IPS DF 19.7 (cell line): ENCODE results near the gene LRRD1.
A peak's percentile ranks its signal among the peaks of the same experiment; 100 is the strongest.
"Not testable (repeated sequence)": the region's sequence is repeated elsewhere in the genome, so short reads cannot be mapped to it uniquely, and the experiment has no call there.

ENCODE experiments used
- DNase-seq: peaks from one replicate; pipeline ENCODE4 v3.0.0-alpha.2; 2013; ENCODE audit warnings: low read depth, low spot score

The LRRD1 gene

DNA sequence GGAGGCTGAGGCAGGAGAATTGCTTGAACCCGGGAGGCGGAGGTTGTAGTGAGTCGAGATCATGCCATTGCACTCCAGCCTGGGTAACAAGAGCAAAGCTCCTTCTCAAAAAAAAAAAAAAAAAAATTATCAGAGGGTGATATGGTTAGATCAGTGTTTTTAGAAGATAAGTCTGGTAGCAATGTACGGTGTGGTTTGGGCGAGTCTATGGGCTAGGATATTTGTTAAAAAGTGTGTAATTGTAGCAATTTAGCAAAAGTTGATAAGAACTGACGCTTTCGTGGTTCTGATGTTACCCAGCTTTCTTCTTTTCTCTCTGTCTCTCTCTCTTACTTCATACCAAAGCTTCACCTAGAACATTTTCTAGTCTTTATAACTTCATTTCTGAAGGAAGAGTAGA, 37.8 kb downstream of the LRRD1 start:
- no peak for DNase-seq

DNA sequence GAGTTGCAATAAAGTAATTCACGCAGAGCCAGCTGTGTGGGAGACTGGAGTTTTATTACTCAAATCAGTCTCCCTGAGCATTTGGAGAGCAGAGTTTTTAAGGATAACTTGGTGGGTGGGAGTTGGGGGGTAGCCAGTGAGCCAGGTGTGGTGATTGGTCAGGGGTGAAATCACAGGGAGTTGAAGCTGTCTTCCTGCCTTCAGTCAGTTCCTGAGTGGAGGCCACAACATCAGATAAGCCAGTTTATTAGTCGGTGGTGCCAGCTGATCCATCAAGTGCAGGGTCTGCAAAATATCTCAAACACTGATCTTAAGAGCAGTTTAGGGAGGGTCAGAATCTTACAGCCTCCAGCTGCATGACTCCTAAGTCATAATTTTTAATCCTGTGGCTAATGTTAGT, 41.4 kb downstream of the LRRD1 start:
- no peak for DNase-seq

DNA sequence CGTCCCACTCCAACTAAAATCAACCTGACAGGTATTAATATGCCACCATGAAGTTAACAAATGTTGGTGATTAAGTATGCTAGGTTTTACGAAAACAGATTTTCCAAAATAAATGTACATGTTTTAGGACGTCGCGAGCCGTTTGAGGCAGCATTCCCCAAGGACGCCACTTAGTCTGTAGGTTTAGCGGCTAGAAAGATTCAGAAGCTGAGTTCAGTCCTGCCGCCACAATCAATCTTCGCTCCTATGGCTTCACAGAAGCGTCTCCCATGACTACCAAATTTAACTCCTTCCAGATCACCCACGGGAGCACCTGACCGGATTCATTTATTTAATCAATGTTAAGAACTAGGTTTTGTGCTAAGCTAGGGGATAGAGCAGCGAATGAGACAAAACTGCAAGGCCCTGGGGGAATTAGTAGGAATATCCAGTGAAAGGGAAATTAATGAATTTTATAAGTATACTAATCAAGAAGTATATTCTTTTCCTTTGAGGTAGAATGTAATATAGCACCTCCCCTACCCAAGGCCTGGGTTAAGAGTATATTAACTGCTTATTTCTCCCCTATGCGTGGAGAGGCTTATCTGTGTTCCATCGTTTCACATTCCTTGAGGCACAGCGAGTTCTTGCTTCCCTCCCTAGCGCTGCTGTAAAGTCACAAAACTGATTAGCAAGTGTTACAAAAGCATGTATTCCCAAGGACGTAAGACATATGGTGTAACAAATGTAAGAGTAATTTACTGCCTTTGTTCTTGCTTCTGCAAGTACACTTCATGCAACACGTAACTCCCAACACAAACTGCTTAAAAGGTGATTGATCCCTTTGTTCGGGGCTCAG, 43.7 kb downstream of the LRRD1 start:
- DNase-seq = no peak

DNA sequence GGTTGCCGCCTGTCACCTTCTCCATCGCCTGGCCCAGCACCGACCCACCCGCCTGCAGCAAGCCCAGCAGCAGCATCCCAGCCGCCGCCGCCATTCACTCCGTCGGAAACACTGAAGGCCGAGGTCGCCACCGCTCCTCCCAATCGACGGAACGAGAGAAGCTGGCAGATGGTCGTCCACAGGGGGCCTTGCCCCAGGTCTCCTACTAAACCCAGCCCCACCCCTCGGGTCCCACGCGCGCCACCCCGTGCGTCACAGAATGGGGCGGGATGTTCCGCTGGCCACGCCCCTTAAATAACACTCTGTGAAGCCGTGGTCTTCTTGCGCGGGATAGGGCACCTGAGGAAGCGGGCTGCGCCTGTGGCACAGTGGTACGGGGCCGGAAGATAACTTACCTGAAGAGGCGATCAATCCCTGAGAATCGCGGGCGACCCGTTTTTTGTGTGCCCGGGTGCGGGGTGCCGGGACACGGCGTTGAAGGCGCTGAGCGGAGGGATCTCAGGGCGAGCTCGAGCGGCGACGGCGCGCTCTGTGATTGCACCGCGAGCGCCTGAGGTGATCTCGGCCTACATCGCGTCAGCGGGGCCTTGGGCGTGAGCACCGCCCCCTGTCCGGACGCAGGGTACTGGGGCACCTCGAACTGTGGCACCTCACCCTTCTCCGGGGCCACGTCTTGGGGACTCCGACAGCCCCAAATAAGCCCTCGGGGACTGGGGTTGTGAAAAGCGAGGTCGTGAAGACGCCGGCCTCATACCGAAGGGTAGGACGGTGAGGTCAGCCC, 44.5 kb downstream of the LRRD1 start, which contains the start of gene CYP51A1:
Gene CYP51A1, minus strand, starts transcription at position 207 of the 781 bp plus-strand sequence. Its CDS starts 113 bp downstream, at position 94.
- peak; percentile 69 for DNase-seq

DNA sequence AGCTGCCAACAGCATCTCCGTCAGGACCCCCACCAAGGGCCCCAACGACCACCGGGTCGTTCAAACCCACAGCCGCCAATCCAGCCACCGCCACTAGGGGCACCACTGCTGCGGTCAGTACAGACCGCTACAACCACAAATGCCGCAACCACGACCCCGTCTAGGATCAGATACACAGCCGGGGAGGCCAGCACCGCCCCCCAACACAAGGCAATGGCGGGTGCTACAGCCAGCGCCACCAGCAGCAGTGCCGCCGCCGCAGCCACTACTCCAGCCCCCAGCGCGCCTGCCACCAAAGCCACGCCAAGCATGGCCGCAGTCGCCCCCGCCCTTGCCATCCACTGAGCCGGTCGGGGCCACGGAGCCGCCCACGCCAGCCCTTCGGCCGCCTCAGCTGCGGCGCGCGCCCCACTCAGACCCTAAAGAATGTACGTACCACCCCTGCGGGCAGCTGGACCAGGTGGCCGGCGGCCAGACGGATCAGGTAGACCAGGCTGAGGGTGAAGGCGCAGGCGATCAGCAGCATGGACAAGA, 45.1 kb downstream of the LRRD1 start:
- peak; percentile 50 for DNase-seq

DNA sequence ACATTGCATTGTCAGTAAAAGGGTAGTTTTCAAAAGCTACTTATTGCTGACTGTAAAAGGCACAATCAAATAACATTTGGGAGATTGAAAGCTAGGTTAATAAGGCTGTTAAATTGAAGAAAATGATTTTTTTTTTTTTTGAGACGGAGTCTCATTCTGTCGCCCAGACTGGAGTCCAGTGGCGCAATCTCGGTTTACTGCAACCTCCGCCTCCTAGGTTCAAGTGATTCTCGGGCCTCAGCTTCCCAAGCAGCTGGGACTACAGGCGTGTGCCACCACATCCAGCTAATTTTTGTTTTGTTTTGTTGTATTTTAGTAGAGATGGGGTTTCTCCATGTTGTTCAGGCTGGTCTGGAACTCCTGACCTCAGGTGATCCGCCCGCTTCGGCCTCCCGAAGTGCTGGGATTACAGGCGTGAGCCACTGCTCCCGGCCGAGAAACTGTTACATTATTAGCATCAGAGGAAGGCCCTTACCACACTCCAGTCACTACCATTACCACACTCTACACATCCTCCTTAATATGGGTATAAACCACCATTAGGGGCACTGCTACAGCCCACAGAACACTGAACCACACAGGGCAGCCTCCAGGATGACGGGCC, 45.7 kb downstream of the LRRD1 start:
- no peak for DNase-seq

DNA sequence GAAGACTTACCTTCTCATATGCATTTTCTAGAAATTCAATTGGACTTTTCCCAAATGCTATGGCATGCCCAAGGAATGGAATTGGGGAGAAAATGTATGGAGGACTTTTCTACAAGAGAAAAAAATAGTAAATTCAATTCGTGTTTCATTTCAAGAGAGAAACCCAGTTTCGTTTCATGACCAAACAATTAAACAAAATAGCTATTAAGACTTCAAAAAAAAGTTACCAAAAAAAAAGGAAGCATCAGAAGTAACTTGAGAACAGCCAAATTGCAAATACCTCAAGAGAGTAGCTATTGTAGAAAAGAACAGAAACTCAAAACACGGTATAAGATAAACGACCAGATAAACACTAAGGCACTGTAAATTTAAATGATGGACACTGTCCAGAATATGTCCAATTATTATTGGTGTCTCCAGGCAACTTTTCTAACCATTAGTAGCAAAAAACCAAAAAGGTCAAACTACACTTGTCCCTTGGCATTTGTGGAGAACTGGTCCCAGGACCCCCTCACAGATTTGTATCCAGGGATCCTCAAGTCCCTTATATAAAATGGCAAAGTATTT, 47.1 kb downstream of the LRRD1 start:
- DNase-seq = no peak

DNA sequence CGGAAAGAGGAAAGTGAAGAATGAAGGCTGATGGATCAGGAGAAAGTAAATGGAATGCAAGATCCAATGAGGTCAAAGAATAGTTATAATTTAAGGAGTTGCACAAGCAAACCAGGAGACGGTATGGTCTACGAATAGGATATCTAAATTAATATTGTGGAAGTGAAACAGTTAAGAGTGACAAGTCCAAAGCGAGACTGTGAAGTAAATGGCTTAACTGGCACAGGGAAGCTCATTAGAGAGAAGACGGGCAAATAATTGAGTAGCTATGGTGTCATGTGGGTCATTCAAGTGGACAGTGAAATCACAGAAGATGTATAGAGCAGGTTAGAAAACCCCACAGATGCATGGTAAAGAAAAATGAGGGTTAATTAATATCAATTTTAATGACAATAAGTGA, 47.8 kb downstream of the LRRD1 start:
- no peak for DNase-seq

DNA sequence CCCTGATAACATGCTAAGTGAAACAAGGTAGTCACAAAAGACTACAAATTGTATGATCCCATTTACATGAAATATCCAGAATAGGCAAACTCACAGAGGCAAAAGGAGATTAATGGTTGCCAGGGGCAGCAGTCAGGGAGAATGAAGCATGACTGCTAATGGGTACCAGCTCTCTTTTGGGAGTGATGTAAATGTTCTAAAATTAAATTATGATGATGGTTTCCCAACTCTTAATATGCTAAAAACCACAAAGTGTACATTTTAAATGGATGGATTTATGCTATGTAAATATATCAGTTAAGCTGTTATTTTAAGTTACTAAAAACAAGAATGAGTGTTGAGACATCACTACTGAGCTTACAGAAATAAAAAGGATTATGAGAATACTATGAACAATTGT, 57.3 kb downstream of the LRRD1 start:
- no peak for DNase-seq

DNA sequence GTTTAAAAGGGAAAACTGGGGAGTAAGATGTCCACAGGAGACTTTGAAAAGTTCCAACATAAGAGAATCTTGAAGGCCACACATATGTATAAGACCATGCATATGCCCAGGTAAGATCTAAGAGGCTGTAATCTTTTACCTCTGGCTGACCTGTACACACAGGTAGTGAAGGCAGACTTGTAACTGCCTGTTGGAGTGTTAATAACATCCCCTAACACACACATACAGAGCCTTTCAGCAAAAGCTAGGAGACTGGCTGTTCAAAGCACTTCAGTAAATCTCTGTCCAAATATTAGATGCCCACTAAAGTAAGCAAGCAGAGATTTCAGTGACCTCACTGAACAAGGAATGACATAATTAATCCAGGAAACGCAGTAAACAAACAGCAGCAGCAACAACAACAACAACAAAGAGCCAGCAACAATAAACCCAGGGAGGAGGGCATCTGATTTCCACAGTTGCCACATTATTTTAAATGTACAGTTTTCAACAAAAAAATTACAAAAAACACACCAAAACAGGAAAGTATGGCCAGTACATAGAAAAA, 59.7 kb downstream of the LRRD1 start:
- DNase-seq = no peak

DNA sequence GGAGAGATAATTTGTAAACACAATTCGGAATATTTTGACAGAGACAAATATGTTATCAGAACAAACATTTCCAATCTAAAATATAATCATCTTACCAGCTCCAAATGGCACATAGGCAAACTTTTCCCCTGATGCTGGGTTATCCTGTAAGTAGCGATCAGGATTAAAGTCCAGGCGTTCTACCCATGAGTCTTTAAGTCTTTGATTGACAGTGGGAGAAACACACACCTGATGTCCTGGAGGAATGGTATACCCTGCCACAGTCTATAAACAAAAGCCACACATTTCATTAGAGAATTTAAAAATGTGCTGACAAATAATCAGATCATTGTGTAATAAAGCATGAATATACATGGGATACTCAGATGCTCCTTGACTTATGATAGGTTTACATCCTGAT, 62.0 kb downstream of the LRRD1 start:
- no peak for DNase-seq

DNA sequence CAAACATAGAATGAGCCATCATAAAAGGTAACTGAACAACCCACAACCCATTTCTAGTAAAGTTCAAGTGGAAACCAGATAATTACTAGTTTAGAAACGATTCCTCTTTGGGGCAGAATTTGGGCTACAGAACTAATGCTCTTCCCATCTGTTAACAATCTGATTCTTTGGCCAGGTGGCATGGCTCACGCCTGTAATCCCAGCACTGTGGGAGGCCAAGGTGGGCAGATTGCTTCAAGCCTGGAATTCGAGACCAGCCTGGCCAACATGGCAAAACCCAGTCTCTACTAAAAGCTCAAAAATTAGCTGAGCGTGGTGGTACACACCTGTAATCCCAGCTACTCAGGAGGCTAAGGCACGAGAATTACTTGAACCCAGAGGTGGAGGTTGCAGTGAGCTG, 63.1 kb downstream of the LRRD1 start:
- no peak for DNase-seq

DNA sequence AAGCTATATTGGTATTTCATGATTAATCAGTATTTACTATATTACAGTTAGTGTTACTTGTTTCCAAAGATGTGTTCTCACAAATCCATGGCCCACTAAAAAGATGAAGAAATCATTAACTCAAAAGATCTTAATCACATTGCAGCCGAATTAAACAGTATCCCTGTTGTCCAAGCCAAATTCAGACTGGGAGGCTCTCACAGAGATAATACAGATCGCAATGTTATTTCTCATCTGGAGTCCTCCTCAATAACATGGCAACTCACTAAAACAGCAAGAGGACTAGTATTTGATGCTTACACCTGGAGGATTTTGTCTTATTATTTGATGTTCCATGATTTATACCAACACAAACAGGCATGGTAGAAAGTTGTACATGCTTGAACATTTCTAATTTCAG, 68.1 kb downstream of the LRRD1 start:
- no peak for DNase-seq

DNA sequence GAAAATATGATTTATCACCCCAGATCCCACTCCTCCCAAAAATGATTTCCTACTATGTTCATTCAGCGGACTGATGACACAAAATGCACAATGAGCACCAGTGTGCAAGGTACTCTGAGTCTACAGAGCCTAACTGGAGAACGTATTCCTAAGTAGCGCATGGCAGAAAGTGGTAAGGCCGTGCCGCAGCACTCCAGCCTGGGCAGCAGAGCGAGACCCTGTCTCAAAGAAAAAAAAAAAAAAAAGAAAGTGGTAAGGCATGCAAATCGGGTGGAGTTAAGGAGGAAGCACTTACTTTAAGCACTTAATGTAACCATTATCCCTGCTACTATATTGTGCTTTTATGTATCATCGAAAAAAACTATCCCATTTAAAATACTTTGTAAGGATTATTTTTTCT, 70.1 kb downstream of the LRRD1 start:
- DNase-seq = no peak

DNA sequence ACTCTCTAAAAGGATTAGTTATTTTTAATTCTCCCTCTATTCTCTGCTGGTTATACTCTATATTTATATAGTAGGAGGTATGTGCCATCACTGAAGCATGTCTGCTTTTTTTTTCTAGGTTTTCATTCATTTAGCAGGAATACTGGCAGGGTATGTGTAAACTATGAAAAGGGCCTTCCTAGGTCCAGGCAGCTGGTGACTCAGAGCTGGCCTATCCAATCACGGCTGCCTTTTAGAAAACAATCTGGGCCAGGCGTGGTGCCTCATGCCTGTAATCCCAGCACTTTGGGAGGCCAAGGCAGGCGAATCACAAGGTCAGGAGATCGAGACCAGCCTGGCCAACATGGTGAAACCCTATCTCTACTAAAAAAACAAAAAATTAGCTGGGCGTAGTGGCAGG, 76.1 kb downstream of the LRRD1 start:
- DNase-seq = not testable (repeated sequence)

DNA sequence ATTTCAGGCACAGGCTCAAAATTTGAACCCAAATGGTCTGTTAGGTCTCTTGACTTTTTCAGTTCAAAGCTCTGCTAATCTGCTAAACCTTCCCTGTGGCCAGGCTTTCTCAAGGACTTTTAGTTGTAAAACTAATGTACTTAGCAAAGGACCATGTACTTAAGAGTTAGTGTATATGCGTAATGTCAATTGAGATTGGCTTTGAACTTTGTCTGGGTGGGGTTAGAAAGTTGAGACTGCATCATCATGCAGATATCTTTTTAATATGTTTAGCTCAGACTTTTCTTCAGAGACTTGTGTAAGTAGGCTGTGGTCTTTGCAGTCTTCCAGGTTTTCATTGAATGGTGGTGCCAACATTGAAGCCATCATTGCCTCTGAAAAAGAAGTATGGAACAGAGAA, 78.4 kb downstream of the LRRD1 start:
- DNase-seq = no peak

DNA sequence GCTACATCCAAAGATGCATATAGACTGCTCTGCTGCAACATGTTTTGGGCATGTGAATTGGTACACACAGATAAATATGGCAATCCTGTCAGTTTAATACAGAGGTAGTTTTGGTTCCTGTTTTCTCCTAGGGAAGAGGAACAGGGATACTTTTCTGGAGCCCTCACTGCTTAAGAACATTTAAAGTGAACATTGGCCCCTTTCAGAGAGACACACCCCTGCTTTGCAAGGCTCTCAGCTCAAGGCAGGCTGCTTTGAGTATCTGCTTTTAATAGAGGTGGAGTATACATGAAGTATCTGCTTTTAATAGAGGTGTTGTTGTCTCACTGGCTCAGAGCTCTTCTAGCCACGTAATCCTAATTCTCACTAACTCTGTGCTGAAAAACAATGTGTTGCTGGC, 83.6 kb downstream of the LRRD1 start:
- DNase-seq = no peak
